OCI-LY7 (cell line): Measurements from ENCODE around the gene FRAT1.

ENCODE experiments used
- EZH2phosphoT487 ChIP-seq: fragments of 200-600 bp; sonication (generic); IDR thresholded peaks from 2 replicates; pipeline ENCODE4 v1.6.1; 2018; ENCODE audit warnings: low read depth, borderline replicate concordance, mild to moderate bottlenecking, mixed run types, antibody characterized with exemption, low read length, moderate library complexity, mixed read lengths
- TF ChIP-seq, protein P1 (sequence below): fragments of 200-600 bp; sonication (generic); conservative IDR thresholded peaks from 2 replicates; pipeline ENCODE4 v1.5.1; 2014; ENCODE audit warnings: mild to moderate bottlenecking, antibody characterized with exemption, low read length, moderate library complexity, mixed read lengths

DNA sequence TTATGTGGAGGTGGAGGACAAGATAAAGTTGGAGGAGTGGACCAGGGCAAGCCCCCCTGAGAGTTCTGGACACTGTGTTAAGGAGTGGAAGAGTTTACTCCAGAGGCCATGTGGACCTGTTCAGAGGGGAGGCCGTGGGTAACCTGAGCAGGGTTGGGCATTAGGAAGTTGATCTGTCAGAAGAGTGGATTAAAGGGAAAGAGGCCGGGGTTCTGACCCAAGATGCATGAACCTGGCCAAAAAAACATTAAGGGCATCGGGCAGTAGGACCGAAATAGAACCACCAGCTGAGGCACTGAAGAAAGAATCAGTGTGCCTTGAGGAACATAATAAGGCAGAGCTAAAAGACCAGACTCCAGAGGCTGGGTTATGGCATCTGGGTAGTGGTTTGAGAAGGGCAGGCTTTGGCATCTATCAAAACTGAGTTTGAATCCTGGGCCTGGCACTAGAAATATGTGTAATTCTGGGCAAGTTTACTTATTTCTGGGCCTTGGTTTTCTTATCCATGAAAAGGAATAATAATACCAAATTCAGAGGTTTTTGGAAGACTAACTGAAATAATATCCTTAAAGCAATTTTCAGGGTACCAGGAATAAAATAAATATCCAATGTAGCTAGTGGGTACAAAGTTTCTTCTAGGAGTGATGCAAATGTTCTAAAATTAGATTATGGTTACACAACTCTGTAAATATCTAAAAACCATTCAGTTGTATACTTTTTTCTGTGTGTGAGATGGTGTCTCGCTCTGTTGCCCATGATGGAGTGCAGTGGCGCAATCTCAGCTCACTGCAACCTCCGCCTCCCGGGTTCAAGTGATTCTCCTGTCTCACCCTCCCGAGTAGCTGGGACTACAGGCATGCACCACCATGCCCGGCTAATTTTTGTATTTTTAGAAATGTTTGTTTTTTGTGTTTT lies 10.9 kb upstream of the FRAT1 start:
- TF ChIP-seq, protein P1, sequence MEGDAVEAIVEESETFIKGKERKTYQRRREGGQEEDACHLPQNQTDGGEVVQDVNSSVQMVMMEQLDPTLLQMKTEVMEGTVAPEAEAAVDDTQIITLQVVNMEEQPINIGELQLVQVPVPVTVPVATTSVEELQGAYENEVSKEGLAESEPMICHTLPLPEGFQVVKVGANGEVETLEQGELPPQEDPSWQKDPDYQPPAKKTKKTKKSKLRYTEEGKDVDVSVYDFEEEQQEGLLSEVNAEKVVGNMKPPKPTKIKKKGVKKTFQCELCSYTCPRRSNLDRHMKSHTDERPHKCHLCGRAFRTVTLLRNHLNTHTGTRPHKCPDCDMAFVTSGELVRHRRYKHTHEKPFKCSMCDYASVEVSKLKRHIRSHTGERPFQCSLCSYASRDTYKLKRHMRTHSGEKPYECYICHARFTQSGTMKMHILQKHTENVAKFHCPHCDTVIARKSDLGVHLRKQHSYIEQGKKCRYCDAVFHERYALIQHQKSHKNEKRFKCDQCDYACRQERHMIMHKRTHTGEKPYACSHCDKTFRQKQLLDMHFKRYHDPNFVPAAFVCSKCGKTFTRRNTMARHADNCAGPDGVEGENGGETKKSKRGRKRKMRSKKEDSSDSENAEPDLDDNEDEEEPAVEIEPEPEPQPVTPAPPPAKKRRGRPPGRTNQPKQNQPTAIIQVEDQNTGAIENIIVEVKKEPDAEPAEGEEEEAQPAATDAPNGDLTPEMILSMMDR = no peak
- TF ChIP-seq EZH2phosphoT487 = no peak
